Colonic mucosa (tissue), 4 donors: ENCODE measurements around the gene ESYT2. TPM values are rescaled to one million over a fixed set of nuclear protein-coding genes. Genes with fewer than 3 reads are reported as not detected.

Experiments used
- DNase-seq: peaks from one replicate; pipeline ENCODE4 v3.0.0-alpha.2; 2020
- H3K27ac ChIP-seq: fragments of 200-600 bp; one replicate; pipeline ENCODE4 v1.8.0; 2021
- H3K27me3 ChIP-seq: fragments of 200-600 bp; one replicate; pipeline ENCODE4 v1.8.0; 2021
- H3K36me3 ChIP-seq: fragments of 200-600 bp; one replicate; pipeline ENCODE4 v1.8.0; 2021
- H3K4me1 ChIP-seq: fragments of 200-600 bp; one replicate; pipeline ENCODE4 v1.8.0; 2021; ENCODE audit warnings: mild to moderate bottlenecking
- H3K4me3 ChIP-seq: fragments of 200-600 bp; one replicate; pipeline ENCODE4 v1.8.0; 2021
- H3K9ac ChIP-seq, 2 donors: one replicate each; pipeline ENCODE4 v1.7.0; 2013; ENCODE audit warnings: control low read depth in 2 of 2, low read depth in 2 of 2, low read length in 2 of 2
- H3K9me3 ChIP-seq: fragments of 200-600 bp; one replicate; pipeline ENCODE4 v1.8.0; 2021
- CTCF ChIP-seq: fragments of 200-600 bp; IDR thresholded peaks from one replicate; pipeline ENCODE4 v1.8.0; 2022; ENCODE audit warnings: antibody characterized with exemption, mild to moderate bottlenecking
- intact Hi-C: fragments of 100-400 bp; cut with DNase I; formaldehyde crosslinking; loops from one replicate; pipeline ENCODE4 v1.14.1; 2022
- total RNA-seq, 2 donors: library from RNA; stranded (reverse); fragmentation: NEBNext Ultra II Directional in 1 of 2; extraction: Animal tissue kit (Norgen Biotek cat#: 25700) in 1 of 2; gene quantifications; one replicate each; pipeline ENCODE4 v1.2.1, GENCODE V29; 2021
- donor health status: healthy.
- donor health status: DM: no; HTN: no; CAD: no.
- donor health status: DM: no; HTN: no; CAD: no.

ESYT2 gene
- total RNA-seq, 2 donors from 2014 or later, result 57.5 to 105 TPM

GRCh38 chr7:158716802-158717201 is 112.5 kb downstream of the ESYT2 start:
- no peaks in the 10 kb centered on the region for H3K9me3 ChIP-seq
- no peaks in the 10 kb centered on the region for H3K4me1 ChIP-seq
- intact Hi-C loops, result no loop called here
- H3K27me3 ChIP-seq, result no peaks in the 10 kb centered on the region
- H3K4me3 ChIP-seq, result no peak overlapping the region
- TF ChIP-seq CTCF, result no peak
- H3K27ac ChIP-seq, result no peak overlapping the region
- H3K36me3 ChIP-seq, result no peaks in the 10 kb centered on the region
- no peak for DNase-seq
- H3K9ac ChIP-seq, result no peak overlapping the region

- no peak for TF ChIP-seq CTCF
- DNase-seq, result no peak
- no peaks in the 10 kb centered on the region for H3K9me3 ChIP-seq
- intact Hi-C loops, result no loop called here
- no peak overlapping the region for H3K4me3 ChIP-seq
- H3K4me1 ChIP-seq, result no peaks in the 10 kb centered on the region
- H3K27ac ChIP-seq, result no peak overlapping the region
- no peaks in the 10 kb centered on the region for H3K36me3 ChIP-seq
- no peaks in the 10 kb centered on the region for H3K27me3 ChIP-seq
- no peak overlapping the region for H3K9ac ChIP-seq
Measured at GRCh38 chr7:158710651-158711102, 118.6 kb downstream of the ESYT2 start.

GRCh38 chr7:158707610-158708009 is 121.7 kb downstream of the ESYT2 start:
- no peak for TF ChIP-seq CTCF
- no peak overlapping the region for H3K9ac ChIP-seq

GRCh38 chr7:158706710-158707590 is 122.4 kb downstream of the ESYT2 start:
- Histone ChIP-seq H3K27ac (no peak overlapping the region), H3K4me3 (no peak overlapping the region), H3K27me3 (no peaks in the 10 kb centered on the region), H3K4me1 (no peaks in the 10 kb centered on the region), H3K9ac (no peak overlapping the region), H3K9me3 (no peaks in the 10 kb centered on the region), H3K36me3 (no peaks in the 10 kb centered on the region)
- intact Hi-C loops, result loop anchor here (5.0 to 10.0 kb wide), 2 partner anchors 68 to 120 kb away; partner anchors contain the start of gene ESYT2
- TF ChIP-seq CTCF, result no peak
- DNase-seq, result no peak

More at GRCh38 chr7:158707610-158708009, 121.7 kb downstream of the ESYT2 start:
- Histone ChIP-seq H3K4me3 (no peak overlapping the region), H3K9me3 (no peaks in the 10 kb centered on the region), H3K27me3 (no peaks in the 10 kb centered on the region), H3K27ac (no peak overlapping the region), H3K4me1 (no peaks in the 10 kb centered on the region), H3K36me3 (no peaks in the 10 kb centered on the region)
- no peak for DNase-seq
- intact Hi-C loops, result loop anchor here (5.0 to 10.0 kb wide), 2 partner anchors 67 to 120 kb away; partner anchors contain the start of gene ESYT2

- H3K4me1 ChIP-seq, result no peaks in the 10 kb centered on the region
- no peaks in the 10 kb centered on the region for H3K27me3 ChIP-seq
- no peaks in the 10 kb centered on the region for H3K36me3 ChIP-seq
- no peak overlapping the region for H3K9ac ChIP-seq
- H3K9me3 ChIP-seq, result no peaks in the 10 kb centered on the region
- no peak for DNase-seq
- no peak overlapping the region for H3K4me3 ChIP-seq
- H3K27ac ChIP-seq, result no peak overlapping the region
- intact Hi-C loops, result loop anchor here (5.0 to 10.0 kb wide), 2 partner anchors 69 to 121 kb away; partner anchors contain the start of gene ESYT2
- no peak for TF ChIP-seq CTCF
Measured at GRCh38 chr7:158706273-158706704, 123.0 kb downstream of the ESYT2 start.
